Uterus (tissue), 2 donors: Measurements from ENCODE around the gene ADK.

Experiments used
- CTCF ChIP-seq, 4 experiments: fragments of 200-600 bp in 2 of 4; fragments of 450-650 bp in 2 of 4; sonication (generic) in 2 of 4; IDR thresholded peaks; one replicate each; pipeline ENCODE4 v1.5.1; 2016 to 2019; ENCODE audit warnings: antibody characterized with exemption in 4 of 4, mild to moderate bottlenecking in 2 of 4, moderate library complexity in 1 of 4
- POLR2A ChIP-seq, 2 donors: fragments of 450-650 bp; IDR thresholded peaks; one replicate each; pipeline ENCODE4 v1.6.1; 2016; ENCODE audit warnings: antibody characterized with exemption in 2 of 2, mild to moderate bottlenecking in 1 of 2, moderate library complexity in 1 of 2

- TF ChIP-seq CTCF (IDR thresholded peaks at IDR 0.05) (no peak), POLR2A (IDR thresholded peaks at IDR 0.05) (no peak)
Measured at GRCh38 chr10:74525885-74526284, 374.9 kb downstream of the ADK start.
